ENCODE data around the gene KCNA5.

KCNA5 gene

GRCh38 chr12:5068126-5068525, 24.4 kb downstream of the KCNA5 start:
- DNase-seq: no peak

GRCh38 chr12:5068619-5069018, 24.9 kb downstream of the KCNA5 start:
- DNase-seq: no peak

GRCh38 chr12:5070090-5070489, 26.4 kb downstream of the KCNA5 start:
- no peak for DNase-seq

- DNase-seq: no peak
Measured at GRCh38 chr12:5071496-5071895, 27.8 kb downstream of the KCNA5 start.

GRCh38 chr12:5072311-5072710, 28.6 kb downstream of the KCNA5 start:
- DNase-seq: no peak

DNA sequence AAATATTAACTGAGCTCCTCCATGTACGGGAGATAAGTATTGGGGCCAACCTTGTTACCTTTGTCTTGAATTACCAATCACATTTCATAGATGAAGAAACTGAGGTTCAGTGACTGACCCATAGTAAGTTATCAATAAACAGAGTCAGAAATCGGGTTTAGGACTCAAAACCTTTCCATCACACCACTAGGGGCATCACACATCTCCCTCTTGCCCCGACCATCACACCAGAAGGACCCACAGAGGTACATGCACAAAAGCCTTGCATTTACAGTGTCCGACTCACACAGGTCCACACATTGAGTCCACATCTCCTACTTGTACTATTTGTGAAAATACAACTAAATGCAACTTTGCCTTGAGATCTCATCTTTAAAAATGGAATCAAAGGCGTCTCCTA, 29.4 kb downstream of the KCNA5 start:
- no peak for DNase-seq

DNA sequence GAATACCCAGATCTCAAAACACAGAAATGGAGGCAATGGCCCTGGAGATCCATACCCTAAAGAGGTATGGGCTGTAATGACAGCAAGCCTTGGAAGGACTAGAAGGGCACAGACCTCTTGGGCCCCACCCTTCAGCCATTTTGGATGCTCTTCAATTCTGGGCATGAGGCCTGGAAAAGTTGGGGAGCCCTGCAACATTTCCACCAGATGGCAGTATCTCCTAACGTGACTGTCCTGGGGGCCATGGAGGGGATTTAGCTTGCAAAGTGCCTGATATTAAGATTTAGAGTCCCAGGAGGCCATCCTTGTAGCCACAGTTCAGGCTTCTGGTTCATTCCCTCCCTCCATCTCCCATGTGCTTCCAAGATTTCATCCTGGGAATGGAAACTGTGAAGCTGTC, 30.2 kb downstream of the KCNA5 start:
- DNase-seq: no peak

GRCh38 chr12:5076761-5077160, 33.1 kb downstream of the KCNA5 start:
- no peak for DNase-seq

GRCh38 chr12:5078423-5078822, 34.7 kb downstream of the KCNA5 start:
- DNase-seq: no peak

DNA sequence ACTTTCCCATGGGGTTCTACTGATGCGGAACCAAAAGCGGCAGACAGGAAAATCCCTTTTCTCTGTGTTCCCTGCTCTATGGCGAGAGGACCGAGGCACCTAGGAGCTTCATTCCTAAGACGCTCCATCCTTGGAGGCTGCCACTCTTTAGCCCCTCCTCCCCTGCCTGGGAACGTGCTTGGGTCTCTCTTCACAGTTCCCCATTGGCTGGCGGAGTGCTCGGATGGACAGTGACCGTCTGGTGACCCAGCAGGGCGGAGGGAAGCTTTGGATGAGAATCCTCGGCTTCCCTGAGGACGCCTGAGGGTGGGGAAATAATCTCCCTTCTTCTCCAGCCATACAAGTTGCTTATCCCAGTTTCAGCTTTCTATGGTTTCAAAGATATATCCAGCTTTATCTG, 37.3 kb downstream of the KCNA5 start:
- DNase-seq: no peak

DNA sequence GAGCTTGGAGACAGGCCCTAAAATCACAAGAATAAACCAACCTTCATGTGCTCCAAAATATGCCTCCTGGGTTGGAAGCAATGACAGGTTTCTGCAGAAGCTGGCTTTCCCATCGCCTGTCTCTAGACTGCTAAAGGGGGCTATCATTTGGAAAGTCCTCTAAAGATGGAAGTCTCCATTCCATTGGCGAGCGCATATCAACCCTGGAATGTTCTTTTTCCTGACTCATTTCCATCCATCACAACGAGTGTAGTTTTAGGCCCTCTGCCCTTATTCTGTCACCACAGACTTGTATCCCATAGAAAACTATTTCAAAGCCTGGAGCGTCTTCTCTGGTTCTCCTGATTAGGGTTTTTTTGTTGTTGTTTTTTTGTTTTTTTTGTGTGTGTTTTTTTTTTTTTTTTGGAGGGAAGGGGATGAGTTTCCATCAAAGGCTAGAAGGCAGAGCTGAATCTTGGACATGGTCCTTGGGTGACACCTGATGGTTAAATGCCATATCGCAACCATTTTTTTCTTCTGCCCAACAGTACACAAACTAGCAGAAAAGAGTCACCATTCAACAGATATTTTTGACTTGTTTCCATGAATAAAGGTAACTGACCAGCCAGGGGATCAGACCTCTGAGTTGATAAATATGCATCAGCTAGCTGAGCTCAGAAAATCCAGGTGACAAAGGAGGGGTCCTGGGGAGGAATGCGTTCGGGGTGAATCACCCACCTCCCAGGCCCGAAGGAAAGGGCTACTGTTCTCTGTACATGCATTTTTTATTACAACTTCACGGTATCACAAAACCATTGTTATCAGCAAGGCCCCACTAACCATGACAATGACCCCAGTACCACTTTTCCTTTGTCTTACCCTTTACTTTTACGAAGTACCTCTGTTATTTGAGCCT, 40.5 kb downstream of the KCNA5 start:
- DNase-seq: no peak

GRCh38 chr12:5085896-5086295, 42.2 kb downstream of the KCNA5 start:
- DNase-seq: no peak

DNA sequence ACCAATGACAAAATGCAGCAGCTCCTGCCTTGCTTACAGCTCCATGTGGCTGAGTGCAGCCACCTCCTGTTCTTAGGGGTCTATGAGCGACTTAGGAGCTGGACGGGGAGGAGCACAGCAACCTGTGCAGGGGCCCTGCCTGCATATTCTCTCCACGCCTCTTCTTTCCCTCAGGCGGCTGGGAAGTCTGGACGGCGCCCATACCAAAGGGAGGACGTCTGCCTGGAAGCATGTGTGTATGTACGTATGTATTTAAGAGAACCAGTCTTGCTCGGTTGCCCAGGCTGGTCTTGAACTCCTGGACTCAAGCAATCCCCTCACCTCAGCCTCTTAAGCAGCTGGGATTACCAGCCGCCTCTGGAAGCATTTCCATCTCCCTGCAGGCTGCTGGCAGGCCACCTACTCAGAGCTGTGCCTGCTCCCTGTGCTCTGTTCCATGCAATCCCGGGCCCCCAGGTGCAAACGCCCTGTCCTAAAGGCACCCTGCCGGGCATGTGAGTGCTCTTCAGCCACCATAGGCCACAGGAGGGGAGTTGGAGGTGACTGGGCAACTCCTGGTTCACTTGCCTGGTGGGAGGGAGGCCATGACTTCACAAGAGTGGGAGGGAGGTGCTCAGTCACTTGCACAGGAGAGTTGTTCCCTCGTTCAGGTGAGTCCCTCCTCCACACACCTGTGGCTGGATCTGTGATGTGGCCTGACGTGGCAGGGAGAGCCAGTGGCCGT, 44.3 kb downstream of the KCNA5 start:
- no peak for DNase-seq

- DNase-seq: no peak
Measured at GRCh38 chr12:5088586-5089264, 45.0 kb downstream of the KCNA5 start.

DNA sequence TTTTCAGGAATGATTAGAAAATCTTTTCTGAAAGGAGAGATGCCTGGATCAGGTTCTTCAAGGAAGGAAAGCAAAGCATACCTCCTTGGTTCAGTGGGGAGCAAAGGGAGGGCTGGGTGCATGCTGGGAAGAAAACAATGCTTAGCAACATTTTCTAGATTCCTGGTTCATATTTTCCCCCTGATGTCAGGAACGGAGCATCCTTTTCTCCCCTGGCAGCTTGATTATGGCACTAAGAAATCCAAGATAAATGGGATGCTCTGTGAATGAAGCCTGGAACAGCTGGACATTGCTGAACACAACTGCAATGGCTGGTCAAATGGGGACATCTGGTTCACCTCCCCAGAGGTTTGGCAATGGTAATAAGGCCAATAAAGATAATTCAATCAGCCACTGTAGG, 50.9 kb downstream of the KCNA5 start:
- DNase-seq: no peak

DNA sequence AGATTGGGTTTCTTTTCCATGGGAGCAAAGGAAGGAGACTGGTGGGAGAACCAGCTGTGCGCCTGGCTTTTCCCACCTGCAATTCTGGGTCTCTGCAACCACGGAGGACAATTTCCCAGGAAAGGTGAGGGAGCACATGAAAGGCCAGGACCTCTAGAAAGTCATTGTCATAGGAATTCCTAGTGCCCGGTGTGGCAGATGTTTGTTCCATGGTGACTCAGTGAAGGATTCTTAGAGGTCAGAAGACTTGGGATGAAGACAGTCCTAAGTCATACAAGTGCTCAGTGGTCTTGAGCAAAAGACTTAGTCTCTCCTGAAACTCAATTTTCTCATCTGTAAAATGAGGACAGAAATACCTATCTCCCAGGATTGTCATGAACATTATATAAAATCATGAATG, 51.3 kb downstream of the KCNA5 start:
- no peak for DNase-seq

Measured in activated naive CD4-positive, alpha-beta T cell treated with anti-CD3 and anti-CD28 coated beads, Interleukin-2, amount 50 U/mL, for 16 hours (primary cell).